GM18526 (cell line): ENCODE results near the gene PODXL.

ENCODE experiments used
- POLR2A ChIP-seq: IDR thresholded peaks from 3 replicates; pipeline ENCODE4 v1.6.1; 2011; ENCODE audit not compliant: insufficient read length; ENCODE audit errors: extremely low read depth

The PODXL gene

DNA sequence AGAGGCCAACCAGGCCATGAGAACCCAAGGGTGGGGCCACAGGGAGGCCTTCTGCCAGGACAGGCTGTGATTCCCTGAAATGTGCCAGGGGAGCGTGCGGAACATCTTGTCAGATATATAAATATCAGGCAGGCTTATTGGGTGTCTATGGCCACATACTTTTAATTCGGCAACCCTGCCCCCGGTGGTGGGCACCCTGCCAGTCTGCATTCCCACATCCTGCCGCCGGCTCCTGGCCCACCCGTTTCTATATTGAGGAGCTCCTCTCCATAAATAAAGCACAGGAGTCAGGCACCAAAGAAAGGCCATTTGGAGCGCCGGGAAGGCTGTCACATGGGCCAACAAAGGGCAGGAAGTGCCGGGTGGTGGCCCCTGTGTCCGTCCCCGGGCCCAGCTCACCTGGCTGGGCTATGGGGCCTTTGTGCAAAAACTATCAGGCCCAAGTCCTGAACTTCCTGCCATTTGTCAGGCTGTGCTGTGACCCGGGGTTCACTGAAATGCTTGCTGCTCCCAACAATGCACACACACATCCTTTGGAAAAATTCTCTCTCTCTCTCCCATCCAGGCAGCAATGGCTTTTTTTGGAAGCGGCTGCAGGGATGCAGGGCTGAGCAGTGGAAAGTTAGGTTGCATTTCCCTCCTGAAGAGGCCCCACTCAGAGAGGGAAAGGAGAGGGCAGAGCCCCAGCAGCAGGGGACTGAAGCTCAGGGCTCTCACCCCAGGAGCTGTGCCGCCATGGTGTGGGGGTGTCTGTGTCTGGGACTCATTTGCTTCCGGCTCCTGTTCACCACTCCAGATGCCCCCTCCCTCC, 25.0 kb upstream of the PODXL start:
- no peak for TF ChIP-seq POLR2A

GRCh38 chr7:131578602-131579001, 22.2 kb upstream of the PODXL start:
- TF ChIP-seq POLR2A = no peak

- no peak for TF ChIP-seq POLR2A
These were observed 18.3 kb upstream of the PODXL start for GRCh38 chr7:131574741-131575140.

GRCh38 chr7:131570401-131570800, 14.0 kb upstream of the PODXL start:
- TF ChIP-seq POLR2A = no peak

DNA sequence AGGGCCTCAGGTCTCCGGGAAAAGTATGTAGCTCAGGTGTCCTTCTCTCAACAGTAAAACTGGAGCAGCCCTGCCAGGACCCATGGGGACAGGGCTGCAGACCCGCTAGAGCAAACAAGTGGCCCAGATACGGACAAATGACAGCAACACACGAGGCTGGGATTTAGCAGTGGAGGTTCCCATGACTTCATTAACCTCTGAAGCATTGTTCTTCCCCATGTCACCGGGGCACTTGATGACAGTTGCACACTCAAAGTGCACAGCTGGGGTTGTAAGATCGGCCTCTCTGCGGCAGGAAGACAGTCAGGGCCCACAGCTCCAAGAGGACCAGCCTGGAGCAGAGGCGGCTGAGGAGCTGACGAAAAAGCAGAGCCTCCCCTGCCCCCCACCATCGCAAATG, 12.5 kb upstream of the PODXL start:
- TF ChIP-seq POLR2A = no peak

DNA sequence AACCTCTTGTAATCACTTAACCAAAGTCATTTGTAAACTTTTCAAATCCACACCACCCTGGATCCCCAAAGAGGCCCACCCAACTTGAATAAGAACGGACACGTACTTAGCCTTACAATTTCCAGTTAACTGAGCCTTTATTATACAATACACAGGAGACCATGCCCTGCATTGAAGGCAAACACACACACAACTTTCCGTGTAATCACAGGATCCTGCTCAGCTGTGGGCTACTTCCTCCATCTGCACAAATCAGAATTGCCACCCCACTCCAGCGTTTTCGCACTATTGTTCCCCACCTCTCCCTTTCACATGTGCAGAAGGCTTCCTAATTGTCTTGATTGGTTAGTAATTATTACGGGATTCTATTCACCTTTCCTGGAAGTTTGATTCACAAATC, 12.1 kb upstream of the PODXL start:
- TF ChIP-seq POLR2A = no peak

GRCh38 chr7:131564640-131565039, 8.2 kb upstream of the PODXL start:
- no peak for TF ChIP-seq POLR2A

DNA sequence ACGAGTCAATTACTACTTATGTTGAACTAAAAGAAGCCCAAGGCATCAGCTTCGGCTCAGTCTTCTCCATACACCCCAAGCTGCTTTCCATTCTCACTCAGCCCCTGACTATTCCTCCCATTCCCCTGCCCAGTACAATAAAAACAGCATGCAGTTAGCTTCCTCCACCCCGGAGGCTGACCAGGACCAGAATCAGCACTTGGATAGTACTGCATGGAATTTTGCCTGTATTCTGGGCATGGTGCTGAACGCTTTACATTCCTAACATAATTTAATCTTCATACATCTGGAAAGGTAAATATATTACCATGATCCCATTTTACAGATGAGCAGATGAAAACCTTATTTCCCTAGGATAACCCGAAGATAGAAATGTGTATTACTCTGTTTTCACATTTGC, 7.5 kb upstream of the PODXL start:
- TF ChIP-seq POLR2A = no peak

- no peak for TF ChIP-seq POLR2A
These were observed 6.5 kb upstream of the PODXL start for GRCh38 chr7:131562941-131563340.

DNA sequence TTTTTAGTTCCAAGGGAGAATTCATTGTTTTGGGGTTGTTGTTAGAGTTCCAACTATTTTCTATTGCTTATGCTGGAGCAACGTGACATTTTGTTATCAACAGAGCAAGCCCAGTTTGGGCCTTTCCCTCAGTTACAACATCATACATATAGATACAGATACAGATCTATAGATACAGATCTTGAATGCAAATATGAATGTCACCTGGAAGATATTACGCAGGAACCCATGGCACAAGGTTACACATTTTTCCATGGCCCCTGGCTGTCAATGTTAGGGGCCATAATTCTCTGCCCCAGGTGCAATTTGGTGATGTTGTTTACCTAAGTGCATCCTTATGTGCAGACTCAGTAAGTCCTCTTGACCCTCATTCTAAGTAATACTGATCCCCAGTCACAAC, 3.6 kb upstream of the PODXL start:
- no peak for TF ChIP-seq POLR2A

GRCh38 chr7:131557652-131558385, 1.4 kb upstream of the PODXL start:
- no peak for TF ChIP-seq POLR2A

DNA sequence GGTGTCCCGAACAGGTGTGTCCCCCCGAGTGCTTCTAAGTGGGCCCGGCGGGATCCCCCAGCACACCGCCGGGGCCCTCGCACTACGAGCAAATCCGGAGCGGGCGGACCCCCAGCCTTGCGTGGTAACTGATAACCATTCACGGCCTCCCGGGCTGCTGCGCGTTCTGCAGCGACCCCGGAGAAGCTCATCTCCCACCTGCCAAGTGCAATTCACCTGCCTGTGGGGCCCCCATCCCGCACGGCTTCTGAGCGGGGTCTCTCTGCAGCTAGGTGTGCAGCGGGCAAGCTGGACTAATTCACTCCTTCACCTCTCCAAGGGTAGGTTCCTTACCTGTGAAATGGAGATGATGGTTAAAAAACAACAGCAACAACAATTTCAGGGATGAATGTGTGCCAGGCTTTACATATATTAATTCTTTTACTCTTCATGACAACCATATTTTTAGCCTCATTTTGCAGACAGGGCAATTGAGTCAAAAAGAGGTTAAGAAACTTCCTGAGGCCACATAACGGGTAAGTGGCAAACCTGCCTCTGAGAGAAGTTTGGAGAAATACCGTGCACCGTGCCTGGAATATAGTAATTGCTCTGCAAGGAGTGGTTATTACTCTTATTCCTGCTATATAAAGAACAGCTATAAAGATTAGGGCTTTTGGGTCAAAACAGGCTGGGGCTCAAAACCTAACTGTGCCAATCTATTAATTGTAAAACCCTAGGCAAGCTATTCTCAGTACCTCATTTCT, 652 bp upstream of the PODXL start:
- no peak for TF ChIP-seq POLR2A

DNA sequence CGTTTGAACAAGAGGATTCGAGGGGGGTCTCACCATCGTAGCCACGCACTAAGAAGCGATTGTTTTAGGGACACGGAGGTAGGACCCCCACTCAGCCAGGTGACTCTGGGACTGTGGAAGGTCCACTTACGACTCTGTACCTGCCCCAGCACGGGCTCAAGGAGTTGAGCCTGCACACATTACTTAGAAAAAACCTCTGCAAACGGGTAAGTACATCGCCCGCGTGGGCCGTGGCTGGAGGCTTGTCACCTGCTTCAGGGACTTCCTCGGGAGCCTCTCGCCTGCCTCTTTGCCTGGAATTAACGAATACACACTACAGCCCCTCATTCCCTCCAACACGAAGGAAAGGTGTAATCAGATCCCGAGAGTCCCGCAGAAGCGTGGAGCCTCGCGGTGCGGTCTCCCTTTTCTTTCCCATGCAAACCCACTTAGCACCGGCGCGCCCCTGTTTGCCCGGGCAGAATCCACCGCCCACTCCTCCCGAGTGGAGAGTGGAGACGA, 826 bp downstream of the PODXL start:
- TF ChIP-seq POLR2A = no peak

DNA sequence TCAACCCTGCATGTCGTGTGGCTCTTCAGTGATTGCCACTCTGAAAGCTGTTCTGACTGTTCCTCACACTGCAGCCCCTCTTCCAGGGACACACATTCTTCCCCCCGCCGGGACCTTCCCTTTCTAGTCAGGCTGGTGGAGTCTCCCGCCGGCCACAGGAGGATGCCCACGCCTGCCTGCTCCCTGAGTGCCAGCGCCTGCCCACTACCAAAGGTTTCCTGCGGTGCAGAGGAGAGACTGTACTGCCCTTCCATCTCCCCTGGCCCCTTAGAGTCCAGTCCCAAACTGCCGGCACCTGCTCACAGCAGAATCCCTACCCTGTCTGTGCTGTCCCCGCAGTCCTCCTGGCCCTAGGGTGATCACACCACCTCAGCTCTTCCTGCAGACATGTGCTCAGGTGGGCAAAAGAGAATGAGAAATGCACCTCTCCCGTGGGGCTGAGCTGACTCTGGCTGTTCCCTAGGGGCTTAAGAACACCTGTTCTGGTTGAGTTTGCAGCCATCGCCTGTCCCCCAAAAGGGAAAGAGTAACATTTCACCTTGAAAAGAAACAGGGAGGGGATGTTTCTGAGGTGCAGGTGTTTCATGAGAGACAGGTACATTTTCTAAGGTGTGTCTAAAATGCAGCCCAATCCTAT, 1.4 kb downstream of the PODXL start:
- no peak for TF ChIP-seq POLR2A

GRCh38 chr7:131553931-131554330, 2.5 kb downstream of the PODXL start:
- TF ChIP-seq POLR2A = no peak

GRCh38 chr7:131552053-131552452, 4.4 kb downstream of the PODXL start:
- no peak for TF ChIP-seq POLR2A

DNA sequence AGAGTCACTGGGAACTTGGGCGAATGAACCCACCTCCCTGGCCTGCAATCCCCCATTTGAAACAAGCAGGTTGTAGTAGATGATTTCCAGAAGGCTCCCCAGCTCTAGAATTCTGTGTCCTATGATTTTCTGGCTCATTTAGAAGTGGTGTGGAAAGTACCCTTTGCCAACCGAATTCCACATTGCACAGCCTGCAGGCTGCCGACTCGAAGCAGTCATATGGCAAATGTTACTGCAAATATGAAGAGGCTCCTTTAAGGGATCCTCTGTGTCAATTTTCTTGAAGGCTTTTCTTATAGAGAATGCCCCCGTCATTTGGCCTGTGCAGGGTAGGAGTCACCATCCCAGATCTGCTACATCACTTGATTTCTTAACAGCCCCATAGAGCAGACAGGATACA, 5.6 kb downstream of the PODXL start:
- no peak for TF ChIP-seq POLR2A
